Liver (tissue), 9 donors: ENCODE results near the gene PET100. TPM values are rescaled to one million over a fixed set of nuclear protein-coding genes. Genes with fewer than 3 reads are reported as not detected.

Experiments used
- DNase-seq: peaks from one replicate; pipeline ENCODE4 v3.0.0-alpha.2; 2017; ENCODE audit warnings: low spot score
- H3K27ac ChIP-seq, 2 donors: one replicate each; pipeline ENCODE4 v1.7.0; 2013; ENCODE audit warnings: inconsistent platforms in 2 of 2, low read length in 2 of 2, control low read depth in 1 of 2, low read depth in 1 of 2, mild to moderate bottlenecking in 1 of 2
- H3K27me3 ChIP-seq, 4 donors: one replicate each; pipeline versions ENCODE4 v1.6.1 to v1.7.0; 2013; ENCODE audit warnings: low read length in 3 of 4, inconsistent platforms in 1 of 4, mild to moderate bottlenecking in 1 of 4, moderate library complexity in 1 of 4; ENCODE audit not compliant: control insufficient read depth in 4 of 4, insufficient read depth in 4 of 4
- H3K36me3 ChIP-seq, 4 donors: one replicate each; pipeline versions ENCODE4 v1.6.1 to v1.7.0; 2013; ENCODE audit warnings: low read length in 3 of 4, mild to moderate bottlenecking in 3 of 4, low read depth in 1 of 4, moderate library complexity in 1 of 4; ENCODE audit not compliant: control insufficient read depth in 4 of 4, insufficient read depth in 3 of 4
- H3K4me1 ChIP-seq, 4 donors: one replicate each; pipeline versions ENCODE4 v1.6.1 to v1.7.0; 2013; ENCODE audit warnings: low read length in 3 of 4, mild to moderate bottlenecking in 3 of 4, moderate library complexity in 1 of 4; ENCODE audit not compliant: control insufficient read depth in 4 of 4, insufficient read depth in 4 of 4
- H3K4me3 ChIP-seq, 3 donors: one replicate each; pipeline versions ENCODE4 v1.6.1 to v1.7.0; 2013; ENCODE audit warnings: low read length in 3 of 3, control low read depth in 1 of 3, low read depth in 1 of 3, mild to moderate bottlenecking in 1 of 3
- H3K9ac ChIP-seq, 2 donors: one replicate each; pipeline ENCODE4 v1.7.0; 2013; ENCODE audit warnings: low read length in 2 of 2, mild to moderate bottlenecking in 2 of 2, moderate library complexity in 2 of 2, control low read depth in 1 of 2, low read depth in 1 of 2
- H3K9me3 ChIP-seq, 4 donors: one replicate each; pipeline versions ENCODE4 v1.6.1 to v1.7.0; 2013; ENCODE audit warnings: low read length in 3 of 4; ENCODE audit not compliant: control insufficient read depth in 4 of 4
- EGR1 ChIP-seq, 2 donors: IDR thresholded peaks; 2 replicates each; pipeline ENCODE4 v1.6.1; 2016 to 2018; ENCODE audit warnings: antibody characterized with exemption in 2 of 2, low read depth in 2 of 2
- FOXA1 ChIP-seq: IDR thresholded peaks from 2 replicates; pipeline ENCODE4 v1.6.1; 2016; ENCODE audit warnings: antibody characterized with exemption
- FOXA2 ChIP-seq: IDR thresholded peaks from 2 replicates; pipeline ENCODE4 v1.6.1; 2016; ENCODE audit warnings: antibody characterized with exemption
- GABPA ChIP-seq, 2 donors: IDR thresholded peaks in 1 of 2; conservative IDR thresholded peaks in 1 of 2; 2 replicates each; pipeline ENCODE4 v1.6.1; 2016; ENCODE audit warnings: antibody characterized with exemption in 2 of 2, mild to moderate bottlenecking in 1 of 2, moderate library complexity in 1 of 2
- HNF4A ChIP-seq, 2 donors: conservative IDR thresholded peaks; 2 replicates each; pipeline ENCODE4 v1.6.1; 2016; ENCODE audit warnings: antibody characterized with exemption in 2 of 2, mild to moderate bottlenecking in 2 of 2
- HNF4G ChIP-seq: IDR thresholded peaks from 2 replicates; pipeline ENCODE4 v1.6.1; 2016; ENCODE audit warnings: antibody characterized with exemption
- JUND ChIP-seq, 2 donors: IDR thresholded peaks; 2 replicates each; pipeline ENCODE4 v1.6.1; 2016; ENCODE audit warnings: antibody characterized with exemption in 2 of 2
- NR2F2 ChIP-seq: IDR thresholded peaks from 2 replicates; pipeline ENCODE4 v1.6.1; 2016; ENCODE audit warnings: antibody characterized with exemption
- RAD21 ChIP-seq, 2 donors: IDR thresholded peaks; 2 replicates each; pipeline ENCODE4 v1.6.1; 2016; ENCODE audit warnings: antibody characterized with exemption in 2 of 2, mild to moderate bottlenecking in 2 of 2
- REST ChIP-seq: IDR thresholded peaks from 2 replicates; pipeline ENCODE4 v1.6.1; 2016; ENCODE audit warnings: antibody characterized with exemption, mild to moderate bottlenecking
- RXRA ChIP-seq, 2 donors: IDR thresholded peaks; 2 replicates each; pipeline ENCODE4 v1.6.1; 2017 to 2018; ENCODE audit warnings: antibody characterized with exemption in 2 of 2, mild to moderate bottlenecking in 1 of 2
- SP1 ChIP-seq: IDR thresholded peaks from 2 replicates; pipeline ENCODE4 v1.6.1; 2018; ENCODE audit warnings: antibody characterized with exemption, mild to moderate bottlenecking
- TAF1 ChIP-seq: conservative IDR thresholded peaks from 2 replicates; pipeline ENCODE4 v1.6.1; 2016; ENCODE audit warnings: antibody characterized with exemption, mild to moderate bottlenecking
- YY1 ChIP-seq: IDR thresholded peaks from 2 replicates; pipeline ENCODE4 v1.6.1; 2016; ENCODE audit warnings: antibody characterized with exemption, mild to moderate bottlenecking
- ZBTB33 ChIP-seq: IDR thresholded peaks from 2 replicates; pipeline ENCODE4 v1.6.1; 2016; ENCODE audit warnings: antibody characterized with exemption
- WGBS: extraction: QIAGEN DNeasy Blood & Tissue Kit; methylation state at CpG from one replicate; pipeline ENCODE4 v1.1.7; 2013; 5-methylcytosine and 5-hydroxymethylcytosine counted together
- polyA plus RNA-seq, 2 donors: library from polyadenylated mRNA; stranded (reverse) in 1 of 2; unstranded in 1 of 2; fragments of 200-250 nt in 1 of 2; fragments of >200 nt in 1 of 2; fragmentation: Nextera tagmentation in 1 of 2; extraction: Ambion mirVana in 1 of 2; gene quantifications; one replicate each; pipeline versions ENCODE4 v1.2.1 to v1.2.3, GENCODE V29; 2013 to 2015
- total RNA-seq, 2 donors: library from RNA; depleted of rRNA; stranded (reverse); fragments of >200 nt; gene quantifications; one replicate each; pipeline ENCODE4 v1.2.3, GENCODE V29; 2014
- TF ChIP-seq, protein P1 (sequence below): IDR thresholded peaks from 2 replicates; pipeline ENCODE4 v1.6.1; 2016; ENCODE audit warnings: antibody characterized with exemption
- TF ChIP-seq, protein P2 (sequence below): fragments of 150-350 bp; IDR thresholded peaks from 2 replicates; pipeline ENCODE4 v1.5.1; 2017; ENCODE audit warnings: improper control_type of control experiment, low read depth, low read length; ENCODE audit not compliant: missing input control
- TF ChIP-seq, protein P3 (sequence below): IDR thresholded peaks from 2 replicates; pipeline ENCODE4 v1.6.1; 2016; ENCODE audit warnings: antibody characterized with exemption
- donor health status: healthy.
- donor health status: healthy.
- donor health status: healthy.
- donor health status: healthy.
- donor health status: healthy.

PET100 gene
- total and polyA plus RNA-seq, 4 donors = 4.8 to 225 (median 26.7) TPM

- 74% methylated on average over 15 of the region's 15 CpGs for WGBS
- peaks cover 0 to 11% (median 3%) of the 10 kb centered on the region in 4 donors for H3K36me3 ChIP-seq
- no peaks in the 10 kb centered on the region for H3K27me3 ChIP-seq
- H3K9me3 ChIP-seq = no peaks in the 10 kb centered on the region
- TF ChIP-seq, protein P1, sequence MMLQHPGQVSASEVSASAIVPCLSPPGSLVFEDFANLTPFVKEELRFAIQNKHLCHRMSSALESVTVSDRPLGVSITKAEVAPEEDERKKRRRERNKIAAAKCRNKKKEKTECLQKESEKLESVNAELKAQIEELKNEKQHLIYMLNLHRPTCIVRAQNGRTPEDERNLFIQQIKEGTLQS = no peak
- TF ChIP-seq EGR1 (IDR thresholded peaks at IDR 0.05; ENCODE audit: low read depth in 2 of 2) = no peak
- no peak for TF ChIP-seq SP1
- no peak for TF ChIP-seq NR2F2
- TF ChIP-seq, protein P2, sequence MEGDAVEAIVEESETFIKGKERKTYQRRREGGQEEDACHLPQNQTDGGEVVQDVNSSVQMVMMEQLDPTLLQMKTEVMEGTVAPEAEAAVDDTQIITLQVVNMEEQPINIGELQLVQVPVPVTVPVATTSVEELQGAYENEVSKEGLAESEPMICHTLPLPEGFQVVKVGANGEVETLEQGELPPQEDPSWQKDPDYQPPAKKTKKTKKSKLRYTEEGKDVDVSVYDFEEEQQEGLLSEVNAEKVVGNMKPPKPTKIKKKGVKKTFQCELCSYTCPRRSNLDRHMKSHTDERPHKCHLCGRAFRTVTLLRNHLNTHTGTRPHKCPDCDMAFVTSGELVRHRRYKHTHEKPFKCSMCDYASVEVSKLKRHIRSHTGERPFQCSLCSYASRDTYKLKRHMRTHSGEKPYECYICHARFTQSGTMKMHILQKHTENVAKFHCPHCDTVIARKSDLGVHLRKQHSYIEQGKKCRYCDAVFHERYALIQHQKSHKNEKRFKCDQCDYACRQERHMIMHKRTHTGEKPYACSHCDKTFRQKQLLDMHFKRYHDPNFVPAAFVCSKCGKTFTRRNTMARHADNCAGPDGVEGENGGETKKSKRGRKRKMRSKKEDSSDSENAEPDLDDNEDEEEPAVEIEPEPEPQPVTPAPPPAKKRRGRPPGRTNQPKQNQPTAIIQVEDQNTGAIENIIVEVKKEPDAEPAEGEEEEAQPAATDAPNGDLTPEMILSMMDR = no peak
- no peak for TF ChIP-seq RAD21 (IDR thresholded peaks at IDR 0.05)
- TF ChIP-seq GABPA (IDR thresholded peaks at IDR 0.05 in 1 of 2, conservative IDR thresholded peaks at IDR 0.05 in 1 of 2) = no peak
- no peak for TF ChIP-seq ZBTB33
- TF ChIP-seq, protein P3, sequence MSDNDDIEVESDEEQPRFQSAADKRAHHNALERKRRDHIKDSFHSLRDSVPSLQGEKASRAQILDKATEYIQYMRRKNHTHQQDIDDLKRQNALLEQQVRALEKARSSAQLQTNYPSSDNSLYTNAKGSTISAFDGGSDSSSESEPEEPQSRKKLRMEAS = no peak
- TF ChIP-seq TAF1 = no peak
- no peak for TF ChIP-seq YY1
- no peak for TF ChIP-seq FOXA2
- no peak for TF ChIP-seq REST
- no peak for TF ChIP-seq HNF4A (conservative IDR thresholded peaks at IDR 0.05)
- no peak for TF ChIP-seq JUND (IDR thresholded peaks at IDR 0.05)
- TF ChIP-seq FOXA1 = no peak
- TF ChIP-seq RXRA (IDR thresholded peaks at IDR 0.05) = no peak
- no peak for TF ChIP-seq HNF4G
- H3K4me1 ChIP-seq = peaks cover 0 to 10% (median 4%) of the 10 kb centered on the region in 4 donors
- DNase-seq = no peak
- H3K27ac ChIP-seq = no peak overlapping the region
- H3K4me3 ChIP-seq = no peak overlapping the region
- no peak overlapping the region for H3K9ac ChIP-seq
Observed at GRCh38 chr19:7602240-7602934, 27.2 kb upstream of the PET100 start.
